HG03378 (cell line): ENCODE measurements around the gene TEKTIP1.
"Not testable (repeated sequence)": the region's sequence is repeated elsewhere in the genome, so short reads cannot be mapped to it uniquely, and the experiment has no call there.

ENCODE experiments used
- ATAC-seq: cut with Tn5 transposase; IDR thresholded peaks from one replicate; pipeline ENCODE4 v1.9.1; 2021; ENCODE audit warnings: mild to moderate bottlenecking, moderate library complexity; ENCODE audit not compliant: unreplicated experiment

The TEKTIP1 gene

DNA sequence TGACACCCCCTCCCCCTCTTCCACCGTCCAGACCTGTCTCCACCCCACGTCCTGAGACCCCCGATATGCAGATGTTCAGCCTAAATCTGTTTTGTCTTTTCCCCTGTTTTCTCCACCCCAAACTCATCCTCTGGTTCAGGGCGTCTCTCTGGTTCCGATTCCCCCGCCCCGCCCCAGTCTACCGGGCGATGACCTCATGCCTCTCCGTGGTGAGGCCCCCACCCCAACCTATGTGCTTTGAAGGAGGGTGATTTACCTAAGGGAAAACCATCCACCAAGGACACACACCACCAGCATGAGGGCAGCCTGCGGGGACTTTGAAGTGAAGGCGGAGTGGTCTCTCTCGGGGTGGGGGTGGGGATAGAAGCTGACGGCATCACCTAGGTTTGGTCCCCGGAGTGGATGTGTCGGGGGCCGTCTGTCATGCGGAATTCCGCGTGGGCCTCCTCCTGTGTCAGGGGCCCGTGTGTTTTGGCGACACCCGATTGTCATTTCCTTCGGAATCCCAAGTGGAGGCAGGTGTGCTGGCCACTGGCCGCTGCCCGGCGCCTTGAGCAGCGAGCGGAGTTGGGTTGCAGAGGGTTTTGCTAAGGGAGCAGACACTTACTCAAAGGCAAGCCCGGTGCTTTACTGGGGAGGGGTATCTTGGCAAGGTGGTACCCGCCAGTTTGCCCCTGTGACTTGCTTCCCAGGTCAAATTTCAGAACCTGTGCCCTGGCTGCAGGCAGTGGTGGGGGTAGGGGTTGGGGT is 31.4 kb upstream of the TEKTIP1 start:
- no peak for ATAC-seq

DNA sequence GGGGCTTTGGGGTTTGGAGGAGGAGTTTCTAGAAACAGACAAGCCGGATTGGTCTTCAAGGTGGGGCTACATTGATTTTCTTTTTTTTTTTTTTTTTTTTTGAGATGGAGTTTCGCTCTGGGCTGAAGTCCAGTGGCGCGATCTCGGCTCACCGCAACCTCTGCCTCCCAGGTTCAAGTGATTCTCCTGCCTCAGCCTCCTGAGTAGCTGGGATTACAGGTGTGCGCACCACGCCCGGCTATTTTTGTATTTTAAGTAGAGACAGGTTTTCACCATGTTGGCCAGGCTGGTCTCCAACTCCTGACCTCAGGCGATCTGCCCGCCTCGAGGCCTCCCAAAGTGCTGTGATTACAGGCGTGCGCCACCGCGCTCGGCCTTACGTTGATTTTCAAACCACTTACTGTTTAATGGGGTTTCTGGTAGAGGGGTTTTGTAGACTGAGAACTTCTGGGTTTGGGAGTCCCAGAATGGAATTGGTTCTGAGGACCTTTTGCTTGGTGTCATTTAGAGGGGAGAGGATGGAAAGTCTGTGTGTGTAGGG is 30.8 kb upstream of the TEKTIP1 start:
- ATAC-seq, result not testable (repeated sequence)

DNA sequence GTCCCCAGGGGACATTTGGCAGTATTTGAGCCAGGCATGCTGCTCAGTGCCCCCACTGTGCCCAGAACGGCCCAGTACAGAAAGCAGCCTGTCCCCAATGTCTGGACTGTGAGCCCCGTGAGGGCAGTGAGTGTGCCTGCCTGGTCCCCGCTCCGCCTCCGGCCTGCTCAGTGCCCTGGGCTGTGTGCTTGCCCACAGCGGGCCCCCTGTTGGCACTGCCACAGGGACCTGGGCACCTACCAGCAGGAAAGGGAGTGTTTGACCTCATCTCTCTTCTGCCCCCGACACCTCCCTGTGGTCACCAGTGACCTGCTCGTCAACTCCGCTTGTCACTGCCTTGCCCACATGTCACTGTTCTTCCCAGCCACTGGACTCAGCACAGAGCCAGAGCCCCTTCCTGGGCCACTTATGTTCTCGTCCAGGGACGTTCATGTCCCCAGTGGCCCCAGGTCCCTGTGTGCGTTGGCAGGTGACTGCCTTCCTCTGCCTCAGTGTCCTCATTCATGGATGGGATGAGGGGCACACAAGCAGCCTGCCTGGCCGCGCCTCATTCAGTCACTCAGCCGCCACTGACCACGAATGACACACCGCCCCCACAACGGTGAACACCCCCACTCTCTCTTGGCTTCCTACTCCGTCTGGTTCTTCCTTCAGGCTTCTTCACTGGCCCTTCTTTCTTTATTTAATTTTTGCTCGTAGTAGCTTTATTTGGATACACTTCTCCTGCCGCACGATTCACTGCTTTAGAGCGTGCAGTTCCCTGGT is 30.0 kb upstream of the TEKTIP1 start:
- ATAC-seq, result no peak

- no peak for ATAC-seq
Observed at GRCh38 chr19:3509566-3509989, 29.4 kb upstream of the TEKTIP1 start.

- no peak for ATAC-seq
Observed at GRCh38 chr19:3510727-3511126, 28.2 kb upstream of the TEKTIP1 start.

DNA sequence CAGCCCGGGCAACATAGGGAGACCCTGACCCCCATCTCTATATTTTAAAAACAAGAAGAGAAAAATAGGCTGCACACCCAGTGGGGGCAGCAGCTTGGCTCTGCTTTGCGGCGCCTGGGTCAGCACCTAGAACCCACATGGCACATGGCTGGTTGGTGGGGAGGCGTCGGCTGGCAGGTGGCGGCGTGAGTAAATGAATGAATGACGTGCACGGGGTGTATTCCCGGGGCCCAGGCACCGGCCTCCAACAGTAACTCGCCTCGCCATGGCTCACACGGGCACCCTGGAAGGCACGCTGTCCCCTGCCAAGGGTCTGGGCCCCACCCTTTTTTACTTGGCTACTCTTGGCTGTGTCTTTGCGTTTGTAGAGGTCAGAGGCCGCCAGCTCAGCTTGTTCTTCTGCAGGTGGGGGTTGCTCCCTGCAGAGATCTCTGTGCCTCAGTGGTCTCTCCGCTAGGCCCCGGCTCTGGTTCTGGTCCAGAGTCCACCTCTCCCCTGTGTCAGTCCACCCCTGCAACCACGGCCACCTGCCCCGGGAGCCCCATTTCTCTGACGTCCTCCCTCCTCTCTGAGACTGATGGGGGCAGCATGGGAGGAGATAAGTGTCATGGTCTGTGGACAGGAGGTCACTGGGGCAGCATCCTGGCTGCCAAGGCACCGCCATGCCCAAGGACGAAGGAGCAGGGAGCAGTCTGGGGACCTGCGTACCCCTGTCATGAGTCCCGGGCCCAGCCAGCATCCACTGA is 27.3 kb upstream of the TEKTIP1 start:
- no peak for ATAC-seq

- no peak for ATAC-seq
Observed at GRCh38 chr19:3512562-3513228, 26.3 kb upstream of the TEKTIP1 start.

DNA sequence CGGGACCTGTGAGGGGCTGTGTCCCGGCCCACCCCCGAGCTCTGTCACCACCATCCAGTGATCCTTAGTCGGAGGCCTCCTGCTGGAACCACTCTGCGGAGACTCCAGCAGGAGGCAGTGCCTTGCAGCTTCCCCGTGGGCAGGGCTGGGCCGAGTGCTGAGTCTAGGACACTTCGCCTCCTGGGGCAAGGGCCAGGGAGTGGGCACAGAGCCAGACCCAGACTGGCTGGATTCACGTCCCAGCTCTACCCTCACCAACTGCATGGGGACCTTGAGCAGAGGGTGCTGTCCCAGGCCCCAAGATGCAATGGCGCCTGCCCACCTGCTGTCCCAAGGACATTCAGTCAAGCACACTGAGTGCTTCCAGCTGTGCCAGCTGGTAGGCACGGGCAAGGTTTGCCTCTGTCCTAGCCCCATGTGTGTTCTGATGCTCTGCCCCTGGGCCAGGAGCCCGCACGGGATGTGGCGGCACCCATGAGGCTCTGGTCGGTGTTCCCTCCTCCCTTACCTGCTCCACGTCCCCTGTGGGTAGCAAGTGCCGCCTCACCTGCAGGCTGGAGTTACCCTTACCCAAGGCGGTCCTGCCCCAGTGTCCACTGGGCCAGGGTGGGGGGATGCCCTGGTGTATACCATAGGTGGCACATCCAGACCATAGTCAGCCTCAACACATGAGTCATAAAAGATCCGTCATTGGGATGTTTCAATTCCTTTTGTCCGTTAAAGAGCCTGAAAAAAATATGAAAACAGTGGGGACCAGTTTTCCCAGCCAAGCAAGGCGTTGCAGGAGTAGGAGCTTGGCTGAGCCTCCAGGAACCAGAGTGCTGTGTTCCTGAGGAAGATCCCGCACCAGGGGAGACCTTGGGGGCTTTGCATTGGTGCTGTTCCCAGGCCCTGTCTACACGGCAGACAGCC is 25.5 kb upstream of the TEKTIP1 start:
- no peak for ATAC-seq

DNA sequence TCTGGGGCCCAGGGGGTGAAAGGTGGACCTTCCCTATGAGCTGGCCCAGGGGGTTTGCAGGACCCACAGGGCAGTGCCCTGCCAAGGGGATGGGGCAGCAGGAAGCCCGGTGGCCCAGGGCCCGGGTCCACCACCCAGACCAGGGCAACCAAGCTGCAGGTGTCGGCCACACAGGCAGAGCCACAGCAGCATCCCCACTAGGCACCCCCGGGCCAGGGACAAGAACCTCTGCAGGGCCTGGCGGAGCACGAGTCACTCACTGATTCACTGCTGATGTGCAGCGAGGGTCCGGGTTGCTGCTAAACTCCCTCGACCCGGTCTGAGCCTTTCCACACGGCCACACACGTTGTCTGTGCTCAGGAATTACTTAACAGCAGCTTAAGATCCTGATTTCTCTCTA is 24.0 kb upstream of the TEKTIP1 start:
- no peak for ATAC-seq

DNA sequence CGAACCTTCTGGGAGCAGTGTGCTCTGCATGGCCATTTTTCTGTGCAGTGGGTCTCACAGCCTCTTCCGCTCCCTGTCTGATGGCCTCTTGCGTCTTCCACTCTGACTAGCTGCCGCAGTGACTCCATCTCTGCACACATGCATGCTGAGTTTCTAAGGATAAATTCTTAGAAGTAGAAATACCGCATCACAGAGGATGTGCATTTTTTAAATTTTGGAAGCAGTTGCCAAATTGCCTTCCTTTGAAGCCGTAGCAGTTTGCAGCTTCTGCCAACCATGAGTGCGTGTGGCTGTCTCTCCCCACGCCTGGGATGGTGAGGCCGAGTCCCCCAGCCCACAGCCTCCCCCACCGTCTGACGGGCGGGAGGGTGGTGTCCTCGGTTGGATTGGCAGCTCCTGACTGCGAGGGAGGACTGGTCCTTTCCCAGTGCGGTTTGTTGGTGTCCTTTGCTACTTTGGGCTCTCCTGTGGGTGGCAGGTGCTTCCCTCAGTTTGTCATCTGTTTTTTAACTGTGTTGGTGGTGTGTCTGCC is 23.0 kb upstream of the TEKTIP1 start:
- ATAC-seq, result no peak

GRCh38 chr19:3516675-3517207 is 22.2 kb upstream of the TEKTIP1 start:
- ATAC-seq, result no peak

DNA sequence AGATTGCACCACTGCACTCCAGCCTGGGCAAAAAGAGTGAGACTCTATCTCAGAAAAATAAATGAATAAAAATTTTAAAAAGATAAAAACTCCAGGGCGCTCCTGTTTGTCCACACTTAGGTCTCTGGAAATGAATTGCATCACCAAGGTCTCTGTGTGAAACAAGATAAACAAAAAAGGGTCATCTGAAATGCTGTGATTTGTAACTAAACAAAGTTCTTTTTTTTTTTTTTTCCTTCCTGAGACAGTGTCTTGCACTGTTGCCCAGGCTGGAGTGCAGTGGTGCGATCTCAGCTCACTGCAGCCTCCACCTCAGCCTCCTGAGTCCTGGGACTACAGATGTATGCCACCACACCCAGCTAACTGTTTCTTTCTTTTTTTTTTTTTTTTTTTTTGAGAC is 21.3 kb upstream of the TEKTIP1 start:
- no peak for ATAC-seq

DNA sequence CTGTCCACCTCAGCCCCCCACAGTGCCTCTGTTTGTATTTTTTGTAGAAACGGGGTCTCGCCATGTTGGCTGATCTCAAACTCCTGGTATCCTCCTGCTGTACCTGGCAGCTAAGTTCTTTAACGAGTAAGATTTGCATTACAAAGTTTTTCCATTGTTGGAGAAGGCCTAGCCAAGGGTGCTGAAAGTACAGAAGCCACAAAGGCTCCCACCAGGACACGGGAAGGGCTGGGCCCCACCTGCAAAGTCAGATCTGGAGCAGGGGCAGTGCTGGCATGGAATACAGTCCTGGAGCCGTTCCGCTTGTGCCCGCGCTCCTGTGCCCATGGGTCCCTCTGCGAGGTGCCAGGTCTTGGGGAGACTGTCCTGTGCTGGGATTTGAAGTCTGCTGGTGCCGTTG is 20.7 kb upstream of the TEKTIP1 start:
- no peak for ATAC-seq

GRCh38 chr19:3518659-3519058 is 20.3 kb upstream of the TEKTIP1 start:
- no peak for ATAC-seq

GRCh38 chr19:3519126-3519525 is 19.8 kb upstream of the TEKTIP1 start:
- no peak for ATAC-seq

GRCh38 chr19:3520166-3521103 is 18.5 kb upstream of the TEKTIP1 start:
- ATAC-seq, result no peak

DNA sequence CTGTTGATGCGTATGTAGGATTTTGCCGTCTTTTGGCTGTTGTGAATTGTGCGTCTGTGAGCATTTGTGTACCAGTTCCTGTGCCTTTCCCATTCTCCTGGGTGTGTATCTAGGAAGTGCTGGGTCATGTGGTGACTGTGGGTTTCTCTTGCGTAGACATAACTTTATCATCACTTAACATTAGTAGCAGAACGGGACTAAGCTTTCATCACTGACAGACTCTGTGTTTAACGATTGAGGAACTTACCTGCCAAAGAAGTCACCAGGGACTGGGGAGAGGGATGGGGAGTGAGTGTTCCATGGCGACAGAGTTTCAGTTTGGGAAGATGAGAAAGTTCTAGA is 17.9 kb upstream of the TEKTIP1 start:
- no peak for ATAC-seq
